CD4-positive, alpha-beta T cell treated with Interleukin-12 subunit alpha and Interleukin-12 subunit beta, for 1 hour (primary cell): ENCODE measurements around the gene PDP2.

Source experiments
- DNase-seq: peaks from one replicate; pipeline ENCODE4 v3.0.0-alpha.2; 2020

The PDP2 gene

GRCh38 chr16:66939366-66939765 lies 59.1 kb downstream of the PDP2 start:
- DNase-seq = no peak

- no peak for DNase-seq
Observed at GRCh38 chr16:66940236-66940635, 59.9 kb downstream of the PDP2 start.
